Activated naive CD4-positive, alpha-beta T cell treated with anti-CD3 and anti-CD28 coated beads, Interleukin-2, amount 10 ng/mL, durations not matched to agents 7 days and 5 days (primary cell): ENCODE results near the gene SEPTIN8.

ENCODE experiments used
- CTCF ChIA-PET: fragments of 350-600 bp; sonication (Branson Sonifier 250); formaldehyde crosslinking; loops from one replicate; lab custom pipeline; 2021; ENCODE audit warnings: antibody characterized with exemption; lab: Charles Lee
- DNase-seq: peaks from one replicate; pipeline ENCODE4 v3.0.0-alpha.2; 2020
- H3K27ac Mint-ChIP-seq: one replicate; pipeline ENCODE4 v1.8.0; 2021; ENCODE audit warnings: mild to moderate bottlenecking, moderate library complexity, mixed read lengths
- H3K27me3 Mint-ChIP-seq: one replicate; pipeline ENCODE4 v1.8.0; 2021; ENCODE audit warnings: mild to moderate bottlenecking, mixed read lengths
- H3K36me3 Mint-ChIP-seq: one replicate; pipeline ENCODE4 v1.8.0; 2021; ENCODE audit warnings: mixed read lengths
- H3K4me1 Mint-ChIP-seq: one replicate; pipeline ENCODE4 v1.8.0; 2021; ENCODE audit warnings: mixed read lengths
- H3K4me3 Mint-ChIP-seq: one replicate; pipeline ENCODE4 v1.8.0; 2021; ENCODE audit warnings: mild to moderate bottlenecking, moderate library complexity, mixed read lengths
- H3K9me3 Mint-ChIP-seq: one replicate; pipeline ENCODE4 v1.8.0; 2021; ENCODE audit warnings: mixed read lengths

Gene SEPTIN8

DNA sequence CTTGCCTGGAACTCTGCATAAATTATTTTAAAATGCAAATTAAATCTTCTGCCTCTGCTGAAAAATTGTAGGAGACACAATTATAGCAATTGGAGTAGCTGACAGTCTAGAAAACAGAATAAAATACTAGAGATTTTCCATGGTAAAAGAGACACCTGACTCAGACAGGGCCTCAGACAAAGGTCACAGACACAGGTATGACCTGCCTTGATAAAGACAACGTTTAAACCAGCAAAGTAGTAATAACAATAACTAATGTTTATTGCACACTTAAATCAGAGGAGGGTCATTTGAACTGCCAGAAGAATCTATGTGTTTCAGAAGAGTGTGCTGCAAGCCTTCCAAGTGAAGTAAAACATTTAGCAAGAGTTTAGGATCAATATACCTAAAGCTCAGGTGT lies 40.0 kb upstream of the SEPTIN8 start:
- Mint-ChIP-seq H3K4me3 (no peak overlapping the region), H3K27me3 (peaks cover 71% of the 10 kb centered on the region), H3K27ac (no peak overlapping the region), H3K4me1 (peaks cover 21% of the 10 kb centered on the region), H3K36me3 (no peaks in the 10 kb centered on the region), H3K9me3 (no peaks in the 10 kb centered on the region)
- DNase-seq, result no peak
- CTCF ChIA-PET, result interaction anchor here (1.0 to 6.2 kb wide), 6 partner anchors 9 to 579 kb away, joined by 3 to 47 read pairs (median 6); partner anchors contain the start of gene CCNI2

DNA sequence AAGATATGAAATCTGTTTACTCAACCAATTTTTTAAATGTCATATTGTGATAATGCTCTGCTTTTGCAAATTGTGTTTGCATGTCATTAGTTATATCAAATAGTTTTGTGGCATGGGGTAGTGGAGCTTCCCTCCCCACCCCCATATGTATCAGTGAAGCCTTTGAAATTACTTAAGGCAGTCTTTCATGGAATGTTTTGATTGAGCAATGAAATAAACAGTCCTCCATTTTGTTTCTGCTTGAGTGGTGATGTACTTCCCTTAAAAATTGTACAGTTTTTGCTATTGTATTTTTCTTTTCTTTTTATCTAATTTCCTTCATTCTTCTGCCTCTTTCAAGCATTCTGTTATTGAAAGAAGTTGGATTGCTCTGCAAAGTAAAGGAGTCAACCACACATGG lies 39.5 kb upstream of the SEPTIN8 start:
- H3K27ac Mint-ChIP-seq, result no peak overlapping the region
- no peak overlapping the region for H3K4me3 Mint-ChIP-seq
- peaks cover 21% of the 10 kb centered on the region for H3K4me1 Mint-ChIP-seq
- no peak for DNase-seq
- no peaks in the 10 kb centered on the region for H3K36me3 Mint-ChIP-seq
- CTCF ChIA-PET, result interaction anchor here (1.0 to 5.4 kb wide), 4 partner anchors 8 to 289 kb away, joined by 3 to 47 read pairs (median 6); partner anchors contain the start of gene CCNI2
- no peaks in the 10 kb centered on the region for H3K9me3 Mint-ChIP-seq
- peaks cover 71% of the 10 kb centered on the region for H3K27me3 Mint-ChIP-seq

DNA sequence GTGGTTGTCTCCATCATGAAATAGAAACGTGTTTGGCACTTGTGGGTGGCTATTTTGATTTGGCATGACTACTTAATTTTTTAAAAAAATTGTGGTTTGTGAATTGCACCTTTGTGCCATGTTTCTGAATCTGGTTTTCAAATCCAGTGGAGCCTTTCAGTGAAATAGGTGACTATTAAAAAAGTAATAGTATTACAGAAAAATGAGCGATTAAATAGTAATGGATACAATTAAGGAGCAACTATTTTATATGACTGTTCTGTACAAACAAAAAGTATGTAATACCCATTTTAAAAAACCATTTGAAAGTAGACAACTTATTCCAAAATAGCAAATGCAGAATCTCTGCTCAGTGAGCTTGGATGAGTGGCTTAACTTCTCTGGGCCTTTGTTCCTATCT lies 39.0 kb upstream of the SEPTIN8 start:
- no peaks in the 10 kb centered on the region for H3K9me3 Mint-ChIP-seq
- no peak overlapping the region for H3K4me3 Mint-ChIP-seq
- H3K36me3 Mint-ChIP-seq, result no peaks in the 10 kb centered on the region
- H3K27me3 Mint-ChIP-seq, result peaks cover 72% of the 10 kb centered on the region
- no peak for DNase-seq
- CTCF ChIA-PET, result interaction anchor here (2.1 kb wide), 1 partner anchor 10 kb away, joined by 6 read pairs; no protein-coding TSS in a partner anchor
- H3K27ac Mint-ChIP-seq, result no peak overlapping the region
- peaks cover 21% of the 10 kb centered on the region for H3K4me1 Mint-ChIP-seq

DNA sequence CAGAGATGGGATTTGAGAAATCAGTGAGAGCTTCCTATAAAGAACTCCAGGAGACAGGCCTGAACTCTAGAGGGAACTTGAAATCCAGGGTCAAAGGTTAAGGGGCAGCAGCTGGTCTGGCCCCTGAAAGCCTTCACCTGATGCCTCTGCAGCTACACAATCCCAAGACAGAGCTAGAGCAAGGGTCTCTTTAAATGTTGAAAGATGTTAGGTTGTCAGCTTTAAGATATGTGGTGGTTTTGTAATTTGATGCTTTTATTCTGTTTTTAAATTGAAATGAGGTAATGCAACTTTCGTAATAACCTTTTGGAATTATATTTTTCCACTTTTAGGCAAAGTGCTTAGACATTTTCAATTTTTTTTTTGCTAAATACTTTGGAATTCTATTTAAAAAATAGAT lies 38.4 kb upstream of the SEPTIN8 start:
- Mint-ChIP-seq H3K27me3 (peaks cover 75% of the 10 kb centered on the region), H3K9me3 (no peaks in the 10 kb centered on the region), H3K4me3 (no peak overlapping the region), H3K27ac (no peak overlapping the region), H3K36me3 (no peaks in the 10 kb centered on the region), H3K4me1 (peaks cover 21% of the 10 kb centered on the region)
- no peak for DNase-seq
- CTCF ChIA-PET, result interaction anchor here (0.8 to 2.1 kb wide), 2 partner anchors 56 to 287 kb away, joined by 3 to 6 read pairs; no protein-coding TSS in a partner anchor

DNA sequence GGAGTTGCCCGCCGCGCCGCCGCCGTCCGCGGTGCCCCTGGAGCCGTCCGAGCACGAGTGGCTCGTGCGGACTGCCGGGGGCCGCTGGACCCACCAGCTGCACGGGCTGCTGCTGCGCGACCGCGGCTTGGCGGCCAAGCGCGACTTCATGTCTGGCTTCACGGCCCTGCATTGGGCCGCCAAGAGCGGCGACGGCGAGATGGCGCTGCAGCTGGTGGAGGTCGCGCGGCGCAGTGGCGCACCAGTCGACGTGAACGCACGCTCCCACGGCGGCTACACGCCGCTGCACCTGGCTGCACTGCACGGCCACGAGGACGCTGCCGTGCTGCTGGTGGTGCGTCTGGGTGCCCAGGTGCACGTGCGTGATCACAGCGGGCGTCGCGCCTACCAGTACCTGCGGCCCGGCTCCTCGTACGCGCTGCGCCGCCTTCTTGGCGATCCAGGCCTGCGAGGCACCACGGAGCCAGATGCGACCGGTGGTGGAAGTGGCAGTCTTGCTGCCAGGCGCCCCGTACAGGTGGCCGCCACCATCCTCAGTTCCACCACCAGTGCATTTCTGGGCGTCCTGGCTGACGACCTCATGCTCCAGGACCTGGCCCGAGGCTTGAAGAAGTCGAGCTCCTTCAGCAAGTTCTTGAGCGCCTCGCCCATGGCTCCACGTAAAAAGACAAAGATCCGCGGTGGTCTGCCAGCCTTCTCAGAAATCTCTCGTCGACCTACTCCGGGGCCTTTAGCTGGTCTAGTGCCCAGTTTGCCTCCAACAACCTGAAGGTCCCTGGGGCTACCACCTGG lies 37.7 kb upstream of the SEPTIN8 start:
- Mint-ChIP-seq H3K9me3 (no peaks in the 10 kb centered on the region), H3K4me1 (peaks cover 16% of the 10 kb centered on the region), H3K36me3 (no peaks in the 10 kb centered on the region), H3K4me3 (peak overlapping the region; percentile 37), H3K27me3 (peaks cover 75% of the 10 kb centered on the region), H3K27ac (no peak overlapping the region)
- CTCF ChIA-PET, result interaction anchor here (0.8 to 2.1 kb wide), 4 partner anchors 15 to 288 kb away, joined by 3 to 6 read pairs (median 3); partner anchors contain the start of gene SHROOM1
- DNase-seq, result no peak

- Mint-ChIP-seq H3K27me3 (peaks cover 75% of the 10 kb centered on the region), H3K4me3 (peak overlapping the region; percentile 33)
Observed at GRCh38 chr5:132813599-132814502, 36.8 kb upstream of the SEPTIN8 start.

DNA sequence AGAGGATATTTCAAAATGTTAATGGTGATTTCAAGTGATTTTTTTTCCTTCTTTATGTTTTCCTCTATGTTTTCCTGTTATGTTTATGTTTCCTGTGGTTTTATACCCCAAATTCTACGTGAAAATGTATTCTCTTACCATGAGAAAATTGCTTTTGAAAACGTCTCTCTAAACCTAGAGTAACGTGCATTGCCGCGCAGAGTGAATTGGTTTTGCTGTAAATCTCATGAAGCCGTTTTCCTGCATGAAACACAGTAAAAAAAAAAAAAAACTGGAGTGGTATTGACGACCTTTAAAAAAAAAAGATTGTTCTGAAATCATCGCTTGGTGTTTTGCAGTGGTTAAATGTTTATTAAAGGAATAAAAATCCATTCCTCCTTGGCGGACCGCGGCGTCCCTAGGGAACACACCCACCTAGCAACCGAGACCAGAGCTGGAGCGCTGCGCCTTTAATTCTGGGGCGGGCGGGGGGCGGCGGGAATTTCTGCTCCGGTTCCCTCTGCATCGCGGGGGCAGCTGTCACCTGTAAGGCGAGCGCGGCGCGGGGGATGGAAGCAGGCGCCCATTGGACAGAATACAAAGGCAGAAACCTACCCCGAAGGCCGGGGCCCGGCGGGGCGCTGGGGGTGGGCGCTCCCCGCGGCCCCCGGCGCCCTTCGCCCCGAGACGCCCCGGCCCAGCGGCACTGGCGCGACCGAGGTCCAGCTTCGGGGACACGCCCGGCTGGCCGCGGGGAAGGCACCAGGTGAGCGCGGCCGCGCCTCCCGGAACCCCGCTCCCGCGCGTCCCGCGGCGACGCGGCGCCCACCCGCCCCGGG lies 36.0 kb upstream of the SEPTIN8 start, which contains the start of gene SOWAHA:
Gene SOWAHA, plus strand, starts transcription at position 522 of the 818 bp plus-strand sequence. CDS start 320 bp downstream, outside the sequence.
- no peaks in the 10 kb centered on the region for H3K36me3 Mint-ChIP-seq
- H3K27me3 Mint-ChIP-seq, result peaks cover 70% of the 10 kb centered on the region
- H3K4me1 Mint-ChIP-seq, result peaks cover 10% of the 10 kb centered on the region
- no peaks in the 10 kb centered on the region for H3K9me3 Mint-ChIP-seq
- CTCF ChIA-PET, result interaction anchor here (0.6 to 2.1 kb wide), 6 partner anchors 9 to 286 kb away, joined by 3 to 6 read pairs (median 3); no protein-coding TSS in a partner anchor
- peak within 1 kb of the TSS; percentile 64 for H3K4me3 Mint-ChIP-seq
- DNase-seq, result no peak
- no peak within 1 kb of the TSS for H3K27ac Mint-ChIP-seq

More at GRCh38 chr5:132813599-132814502, 36.8 kb upstream of the SEPTIN8 start:
- no peaks in the 10 kb centered on the region for H3K36me3 Mint-ChIP-seq
- peak; percentile 46 for DNase-seq
- CTCF ChIA-PET, result interaction anchor here (0.8 to 2.1 kb wide), 6 partner anchors 8 to 287 kb away, joined by 3 to 6 read pairs (median 3); partner anchors contain the start of gene SHROOM1
- no peaks in the 10 kb centered on the region for H3K9me3 Mint-ChIP-seq
- no peak overlapping the region for H3K27ac Mint-ChIP-seq
- peaks cover 10% of the 10 kb centered on the region for H3K4me1 Mint-ChIP-seq

- CTCF ChIA-PET, result interaction anchor here (1.1 to 3.3 kb wide), 3 partner anchors 8 to 65 kb away, joined by 3 to 17 read pairs (median 5); partner anchors contain the start of gene CCNI2
- Mint-ChIP-seq H3K9me3 (no peaks in the 10 kb centered on the region), H3K27me3 (peaks cover 72% of the 10 kb centered on the region), H3K36me3 (no peaks in the 10 kb centered on the region), H3K27ac (no peak overlapping the region), H3K4me3 (peak overlapping the region; percentile 64), H3K4me1 (peaks cover 10% of the 10 kb centered on the region)
- DNase-seq, result no peak
Observed at GRCh38 chr5:132812123-132812765, 35.2 kb upstream of the SEPTIN8 start.

- CTCF ChIA-PET, result interaction anchor here (3.3 kb wide), 1 partner anchor 9 kb away, joined by 17 read pairs; no protein-coding TSS in a partner anchor
- Mint-ChIP-seq H3K27ac (no peak overlapping the region), H3K27me3 (peaks cover 83% of the 10 kb centered on the region), H3K4me3 (no peak overlapping the region), H3K36me3 (no peaks in the 10 kb centered on the region), H3K9me3 (no peaks in the 10 kb centered on the region), H3K4me1 (peaks cover 10% of the 10 kb centered on the region)
- DNase-seq, result no peak
Observed at GRCh38 chr5:132810605-132811004, 33.6 kb upstream of the SEPTIN8 start.

DNA sequence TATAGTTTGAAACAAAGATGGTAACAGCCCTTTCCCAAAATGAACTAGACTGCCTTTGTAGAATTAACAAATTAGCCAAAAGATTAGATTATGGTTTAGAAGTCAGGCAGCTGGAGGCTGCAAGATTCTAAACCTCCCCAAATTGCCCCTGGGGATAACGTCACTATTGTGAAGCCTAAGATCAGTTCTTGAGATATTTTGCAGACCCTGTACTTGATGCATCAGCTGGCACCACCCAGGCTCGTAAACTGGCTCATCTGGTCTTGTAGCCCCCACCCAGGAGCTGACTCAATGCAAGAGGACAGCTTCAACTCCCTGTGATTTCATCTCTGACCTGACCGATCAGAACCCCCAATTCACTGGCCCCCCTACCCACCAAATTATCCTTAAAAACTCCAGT lies 31.8 kb upstream of the SEPTIN8 start:
- H3K4me1 Mint-ChIP-seq, result peaks cover 7% of the 10 kb centered on the region
- no peak overlapping the region for H3K27ac Mint-ChIP-seq
- DNase-seq, result no peak
- CTCF ChIA-PET, result interaction anchor here (0.7 to 3.3 kb wide), 4 partner anchors 8 to 528 kb away, joined by 3 to 17 read pairs (median 3); no protein-coding TSS in a partner anchor
- H3K27me3 Mint-ChIP-seq, result peaks cover 79% of the 10 kb centered on the region
- H3K4me3 Mint-ChIP-seq, result no peak overlapping the region
- no peaks in the 10 kb centered on the region for H3K36me3 Mint-ChIP-seq
- no peaks in the 10 kb centered on the region for H3K9me3 Mint-ChIP-seq

DNA sequence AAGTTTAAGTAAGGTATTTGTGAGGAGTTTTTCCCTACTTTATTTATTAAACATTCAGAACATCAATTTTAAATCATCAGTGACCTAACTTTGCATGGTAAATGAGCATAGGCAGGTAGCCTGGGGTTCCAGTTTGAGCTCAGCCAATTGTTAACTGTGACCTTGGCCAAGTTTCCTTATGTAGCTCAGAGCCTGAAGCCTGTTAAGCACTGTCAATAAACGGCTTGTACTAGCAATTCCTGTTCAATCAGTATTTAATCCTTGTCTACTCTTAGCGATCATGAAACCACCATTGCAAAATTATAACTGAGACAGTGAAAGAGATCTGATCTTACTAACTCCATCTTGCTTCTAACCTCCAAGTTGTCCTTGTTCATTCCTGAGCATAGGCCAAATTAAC lies 31.4 kb upstream of the SEPTIN8 start:
- Mint-ChIP-seq H3K27ac (no peak overlapping the region), H3K9me3 (no peaks in the 10 kb centered on the region), H3K36me3 (no peaks in the 10 kb centered on the region), H3K27me3 (peaks cover 77% of the 10 kb centered on the region), H3K4me1 (peaks cover 7% of the 10 kb centered on the region), H3K4me3 (no peak overlapping the region)
- DNase-seq, result no peak
- CTCF ChIA-PET, result interaction anchor here (1.0 to 1.2 kb wide), 2 partner anchors 8 to 527 kb away, joined by 3 read pairs; no protein-coding TSS in a partner anchor

DNA sequence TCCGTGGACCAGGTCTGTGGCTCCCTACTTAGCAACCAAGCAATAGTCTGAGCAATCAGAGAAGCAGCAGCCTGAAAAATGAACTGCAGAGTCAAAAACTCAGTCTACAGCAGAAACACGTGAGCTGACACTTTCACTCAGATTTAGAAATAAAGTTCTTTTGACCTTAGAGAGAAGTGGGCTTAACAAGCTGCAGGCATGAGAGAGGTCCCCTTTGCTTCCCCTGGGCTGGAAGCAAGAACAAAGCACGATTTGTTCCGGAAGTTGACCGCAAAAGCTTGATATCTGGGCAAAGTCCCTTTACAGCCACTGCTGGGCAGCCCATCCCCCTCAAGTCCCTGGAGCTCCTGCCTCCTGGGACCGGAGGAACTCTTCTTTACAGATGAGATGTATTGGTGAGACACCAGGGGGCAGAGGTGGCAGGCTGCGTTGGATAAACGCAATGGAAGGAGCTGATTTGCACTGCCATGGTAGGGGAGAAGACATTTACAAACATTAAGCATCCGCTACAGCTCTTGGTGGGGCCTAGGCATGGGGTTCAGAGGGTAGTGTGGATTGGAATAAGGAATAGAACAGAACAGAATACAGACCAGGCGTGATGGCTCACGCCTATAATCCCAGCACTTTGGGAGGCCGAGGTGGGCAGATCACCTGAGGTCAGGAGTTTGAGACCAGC lies 30.3 kb upstream of the SEPTIN8 start:
- no peaks in the 10 kb centered on the region for H3K36me3 Mint-ChIP-seq
- no peak for DNase-seq
- CTCF ChIA-PET, result interaction anchor here (0.5 to 1.5 kb wide), 6 partner anchors 11 to 306 kb away, joined by 3 to 9 read pairs (median 3); no protein-coding TSS in a partner anchor
- no peaks in the 10 kb centered on the region for H3K9me3 Mint-ChIP-seq
- peaks cover 76% of the 10 kb centered on the region for H3K27me3 Mint-ChIP-seq
- H3K27ac Mint-ChIP-seq, result no peak overlapping the region
- no peaks in the 10 kb centered on the region for H3K4me1 Mint-ChIP-seq
- H3K4me3 Mint-ChIP-seq, result no peak overlapping the region
